ENCODE measurements around the gene GNAT1.

DNA sequence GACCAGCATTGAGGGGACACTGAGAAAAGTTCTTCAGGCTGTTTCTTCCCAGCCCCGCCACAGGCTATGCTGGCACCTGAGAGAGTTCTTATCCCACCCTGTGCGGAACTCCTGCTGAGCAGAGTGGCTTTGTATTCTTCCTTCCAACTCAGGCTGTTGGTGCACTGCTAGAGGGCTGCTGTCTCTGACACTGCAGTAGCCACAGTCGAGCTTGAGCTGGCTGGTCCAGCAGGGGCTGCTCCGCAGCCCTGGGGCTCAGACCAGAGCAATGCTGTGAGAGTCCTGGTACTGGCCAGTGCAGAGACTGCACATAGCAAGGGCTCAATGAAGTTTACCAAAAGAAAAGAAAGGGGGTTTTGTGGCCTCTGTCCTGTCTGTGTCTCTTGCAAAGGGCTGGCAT, 48.2 kb downstream of the GNAT1 start:
- TF ChIP-seq, protein P1, sequence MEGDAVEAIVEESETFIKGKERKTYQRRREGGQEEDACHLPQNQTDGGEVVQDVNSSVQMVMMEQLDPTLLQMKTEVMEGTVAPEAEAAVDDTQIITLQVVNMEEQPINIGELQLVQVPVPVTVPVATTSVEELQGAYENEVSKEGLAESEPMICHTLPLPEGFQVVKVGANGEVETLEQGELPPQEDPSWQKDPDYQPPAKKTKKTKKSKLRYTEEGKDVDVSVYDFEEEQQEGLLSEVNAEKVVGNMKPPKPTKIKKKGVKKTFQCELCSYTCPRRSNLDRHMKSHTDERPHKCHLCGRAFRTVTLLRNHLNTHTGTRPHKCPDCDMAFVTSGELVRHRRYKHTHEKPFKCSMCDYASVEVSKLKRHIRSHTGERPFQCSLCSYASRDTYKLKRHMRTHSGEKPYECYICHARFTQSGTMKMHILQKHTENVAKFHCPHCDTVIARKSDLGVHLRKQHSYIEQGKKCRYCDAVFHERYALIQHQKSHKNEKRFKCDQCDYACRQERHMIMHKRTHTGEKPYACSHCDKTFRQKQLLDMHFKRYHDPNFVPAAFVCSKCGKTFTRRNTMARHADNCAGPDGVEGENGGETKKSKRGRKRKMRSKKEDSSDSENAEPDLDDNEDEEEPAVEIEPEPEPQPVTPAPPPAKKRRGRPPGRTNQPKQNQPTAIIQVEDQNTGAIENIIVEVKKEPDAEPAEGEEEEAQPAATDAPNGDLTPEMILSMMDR (IDR thresholded peaks at IDR 0.05; ENCODE audit: insufficient read depth, low read length, poor library complexity, severe bottlenecking) = no peak
- no peak for TF ChIP-seq EZH2phosphoT487 (conservative IDR thresholded peaks at IDR 0.05; ENCODE audit: low read length)

Data from SU-DHL-6 (cell line).